Gastroesophageal sphincter (tissue), 4 donors: Measurements from ENCODE around the gene RNF26. TPM values are rescaled to one million over a fixed set of nuclear protein-coding genes. Genes with fewer than 3 reads are reported as not detected.

Experiments used
- ATAC-seq: fragments of 150-250 bp; one replicate; pipeline ENCODE4 v1.9.1; 2016; ENCODE audit warnings: mild to moderate bottlenecking, moderate library complexity
- H3K27ac ChIP-seq, 4 donors: fragments of 200-600 bp; sonication (generic) in 3 of 4; 1 replicate in 3 of 4; 2 replicates in 1 of 4; pipeline ENCODE4 v1.5.1; 2016 to 2019
- H3K27me3 ChIP-seq: fragments of 200-600 bp; sonication (generic); one replicate; pipeline ENCODE4 v1.5.1; 2019
- H3K36me3 ChIP-seq, 2 donors: fragments of 200-600 bp; sonication (generic); one replicate each; pipeline ENCODE4 v1.5.1; 2019; ENCODE audit warnings: control low read depth in 1 of 2
- H3K4me1 ChIP-seq, 3 donors: fragments of 200-600 bp; sonication (generic); 1 replicate in 2 of 3; 2 replicates in 1 of 3; pipeline ENCODE4 v1.5.1; 2016 to 2019; ENCODE audit warnings: control low read depth in 2 of 3
- H3K4me3 ChIP-seq, 2 donors: fragments of 200-600 bp; sonication (generic); one replicate each; pipeline ENCODE4 v1.5.1; 2019; ENCODE audit warnings: mild to moderate bottlenecking in 1 of 2, moderate library complexity in 1 of 2
- H3K9me3 ChIP-seq, 3 donors: fragments of 200-600 bp; sonication (generic); one replicate each; pipeline ENCODE4 v1.5.1; 2017 to 2019; ENCODE audit warnings: control low read depth in 2 of 3
- CTCF ChIP-seq, 4 experiments: fragments of 200-600 bp in 2 of 4; fragments of 450-650 bp in 2 of 4; sonication (generic) in 1 of 4; IDR thresholded peaks; one replicate each; pipeline ENCODE4 v1.5.1; 2017 to 2019; ENCODE audit warnings: antibody characterized with exemption in 4 of 4, mild to moderate bottlenecking in 2 of 4, moderate library complexity in 2 of 4
- EP300 ChIP-seq: sonication (generic); formaldehyde crosslinking; IDR thresholded peaks from one replicate; pipeline ENCODE4 v1.6.1; 2017; ENCODE audit warnings: antibody characterized with exemption, mild to moderate bottlenecking
- POLR2A ChIP-seq, 2 donors: fragments of 450-650 bp; IDR thresholded peaks; one replicate each; pipeline ENCODE4 v1.6.1; 2017; ENCODE audit warnings: antibody characterized with exemption in 2 of 2, mild to moderate bottlenecking in 2 of 2, moderate library complexity in 1 of 2
- POLR2AphosphoS5 ChIP-seq: sonication (generic); formaldehyde crosslinking; IDR thresholded peaks from one replicate; pipeline ENCODE4 v1.6.1; 2017; ENCODE audit warnings: antibody characterized with exemption
- WGBS, 2 donors: methylation state at CpG; one replicate each; pipeline ENCODE4 v1.1.5; 2018; ENCODE audit warnings: low coverage in 1 of 2; 5-methylcytosine and 5-hydroxymethylcytosine counted together
- total RNA-seq, 4 donors: library from RNA; depleted of rRNA; stranded (reverse); fragments of >200 nt; gene quantifications; one replicate each; pipeline ENCODE4 v1.1.0, GENCODE V29; 2016

The RNF26 gene
- total RNA-seq, 4 donors from 2014 or later: 13.0 to 39.6 (median 17.1) TPM

- peak overlapping the region in 1 of 2 donors; percentile 79 for H3K4me3 ChIP-seq
- H3K4me1 ChIP-seq: peaks cover 0 to 70% (median 37%) of the 10 kb centered on the region in 3 donors
- no peak for ATAC-seq
- TF ChIP-seq POLR2A (IDR thresholded peaks at IDR 0.05) (no peak), POLR2AphosphoS5 (no peak), CTCF (IDR thresholded peaks at IDR 0.05) (no peak), EP300 (no peak)
- no peak overlapping the region for H3K27ac ChIP-seq
- WGBS, 2 donors: 88 to 89% methylated on average over 7 to 10 of the region's 30 CpGs
- H3K36me3 ChIP-seq: peaks cover 0 to 19% of the 10 kb centered on the region in 2 donors
- no peaks in the 10 kb centered on the region for H3K9me3 ChIP-seq
- H3K27me3 ChIP-seq: no peaks in the 10 kb centered on the region
Observed at GRCh38 chr11:119335655-119336543, 1.6 kb downstream of the RNF26 start.

- Histone ChIP-seq H3K4me1 (peaks cover 0 to 80% (median 43%) of the 10 kb centered on the region in 3 donors), H3K27me3 (no peaks in the 10 kb centered on the region), H3K27ac (peak overlapping the region in 3 of 4 donors; percentile 6 to 92 (median 85)), H3K9me3 (no peaks in the 10 kb centered on the region), H3K4me3 (no peak overlapping the region), H3K36me3 (peaks cover 0 to 19% of the 10 kb centered on the region in 2 donors)
- 60 to 80% methylated on average over 1 to 2 of the region's 9 CpGs for WGBS, 2 donors
- ATAC-seq: no peak
- TF ChIP-seq EP300: no peak
- no peak for TF ChIP-seq CTCF (IDR thresholded peaks at IDR 0.05)
- TF ChIP-seq POLR2AphosphoS5: no peak
- TF ChIP-seq POLR2A (IDR thresholded peaks at IDR 0.05): no peak
Observed at GRCh38 chr11:119336744-119337469, 2.6 kb downstream of the RNF26 start.

GRCh38 chr11:119337581-119338317, 3.4 kb downstream of the RNF26 start:
- no peaks in the 10 kb centered on the region for H3K27me3 ChIP-seq
- peaks cover 0 to 19% of the 10 kb centered on the region in 2 donors for H3K36me3 ChIP-seq
- peaks cover 0 to 82% (median 43%) of the 10 kb centered on the region in 3 donors for H3K4me1 ChIP-seq
- peak overlapping the region in 3 of 4 donors; percentile 85 to 92 (median 88) for H3K27ac ChIP-seq
- WGBS, 2 donors: no CpG with 5 or more reads among the region's 9 CpGs
- no peaks in the 10 kb centered on the region for H3K9me3 ChIP-seq
- peak overlapping the region in 1 of 2 donors; percentile 80 for H3K4me3 ChIP-seq
- no peak for ATAC-seq
- TF ChIP-seq EP300 (no peak), POLR2A (IDR thresholded peaks at IDR 0.05) (no peak), POLR2AphosphoS5 (no peak), CTCF (IDR thresholded peaks at IDR 0.05) (no peak)

DNA sequence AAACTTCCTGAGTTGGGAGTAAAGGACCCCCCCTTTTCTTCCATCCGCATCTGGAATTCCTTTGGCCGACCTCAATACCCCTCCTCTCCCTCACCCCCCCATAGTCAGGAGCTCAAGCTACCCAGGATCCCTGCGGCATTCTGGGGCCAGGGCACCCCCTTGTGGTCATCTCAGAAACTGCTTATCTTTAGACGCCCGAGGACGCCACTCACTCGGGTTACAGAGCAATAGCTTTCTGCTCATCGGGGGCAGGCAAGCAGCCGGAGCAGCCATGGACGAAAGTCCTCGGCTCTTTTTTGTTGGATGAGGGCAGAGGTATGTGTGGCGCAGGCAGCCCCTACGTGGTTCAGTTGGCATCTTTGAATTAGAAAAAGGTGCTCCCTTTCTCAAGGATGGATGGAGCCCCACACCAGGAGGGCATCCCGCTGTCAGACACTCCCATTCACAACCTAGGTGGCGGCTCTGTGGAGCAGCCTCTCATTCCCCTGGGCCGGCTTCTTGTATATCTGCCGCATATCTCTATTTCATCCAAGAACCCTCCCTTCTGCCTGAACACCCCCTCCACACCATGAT, 4.1 kb downstream of the RNF26 start:
- Histone ChIP-seq H3K36me3 (peaks cover 0 to 19% of the 10 kb centered on the region in 2 donors), H3K27me3 (no peaks in the 10 kb centered on the region), H3K4me3 (peak overlapping the region in 1 of 2 donors; percentile 80), H3K27ac (peak overlapping the region; percentile 4 to 92 (median 86)), H3K9me3 (no peaks in the 10 kb centered on the region), H3K4me1 (peaks cover 0 to 81% (median 43%) of the 10 kb centered on the region in 3 donors)
- WGBS, 2 donors: 0 to 5% methylated on average over 11 to 12 of the region's 17 CpGs
- TF ChIP-seq POLR2A (IDR thresholded peaks at IDR 0.05) (no peak), CTCF (IDR thresholded peaks at IDR 0.05) (peak; percentile 84 to 91 (median 86)), POLR2AphosphoS5 (peak; percentile 26)
- peak; percentile 29 for ATAC-seq
